ENCODE measurements around the gene WNT7A. TPM values are rescaled to one million over a fixed set of nuclear protein-coding genes. Genes with fewer than 3 reads are reported as not detected.

Gene WNT7A
- total RNA-seq, 2 donors from 2014 or later: not detected

DNA sequence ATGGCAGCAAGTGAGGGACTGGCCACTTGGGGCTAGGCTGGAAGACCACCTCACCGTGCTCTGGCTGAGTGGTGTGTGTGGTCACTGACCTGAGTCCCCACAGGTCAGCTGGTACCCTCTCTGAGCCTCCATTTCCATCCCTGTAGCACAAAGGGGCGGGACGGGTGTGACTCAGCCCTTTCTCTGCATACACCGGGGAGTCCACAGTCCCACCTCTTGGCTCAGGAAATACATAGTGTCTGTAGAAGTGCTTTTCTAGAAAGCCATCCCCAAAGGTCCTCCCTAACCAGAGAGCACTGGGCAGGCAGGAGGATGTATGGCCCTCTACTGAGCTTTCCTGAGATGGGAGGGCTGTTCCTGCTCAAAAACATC, 27.2 kb downstream of the WNT7A start:
- ATAC-seq: no peak

DNA sequence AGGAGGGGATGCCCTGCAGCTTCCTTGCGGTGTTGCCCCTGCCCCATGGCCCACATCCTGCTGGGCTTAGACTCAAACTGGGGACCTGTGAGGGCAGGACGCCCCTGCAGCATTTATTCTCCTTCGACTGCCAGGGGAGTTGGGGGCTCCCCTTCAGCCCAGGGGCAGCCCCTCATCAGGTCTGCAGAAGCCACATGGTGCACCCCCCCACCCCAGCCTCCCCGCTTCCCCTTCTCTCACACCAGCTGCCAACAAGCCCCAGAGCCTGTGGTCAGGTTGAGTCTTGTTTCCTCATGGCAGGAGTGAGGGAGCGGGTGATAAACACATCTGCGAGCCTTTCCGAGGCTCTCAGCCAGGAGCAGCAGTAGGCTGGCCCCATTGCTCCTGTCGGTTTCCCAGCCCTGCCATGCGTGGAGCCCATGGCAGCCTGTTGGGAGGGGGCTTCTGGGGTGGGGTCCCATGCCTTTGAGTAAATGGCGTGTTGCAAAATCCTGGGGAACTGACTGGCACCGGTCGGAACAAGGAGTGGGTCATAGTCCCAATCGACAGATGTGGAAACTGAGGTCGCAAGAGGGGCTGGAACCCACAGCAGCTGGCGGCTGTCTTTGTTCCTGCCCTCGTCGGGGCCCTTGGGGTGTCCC, 27.8 kb downstream of the WNT7A start:
- DNase-seq (no peak), ATAC-seq (no peak)
- intact Hi-C loops (cut with DNase I): no loop called here

More for the DNA sequence above, 27.2 kb downstream of the WNT7A start:
- intact Hi-C loops (cut with DNase I): no loop called here
- no peak for DNase-seq

DNA sequence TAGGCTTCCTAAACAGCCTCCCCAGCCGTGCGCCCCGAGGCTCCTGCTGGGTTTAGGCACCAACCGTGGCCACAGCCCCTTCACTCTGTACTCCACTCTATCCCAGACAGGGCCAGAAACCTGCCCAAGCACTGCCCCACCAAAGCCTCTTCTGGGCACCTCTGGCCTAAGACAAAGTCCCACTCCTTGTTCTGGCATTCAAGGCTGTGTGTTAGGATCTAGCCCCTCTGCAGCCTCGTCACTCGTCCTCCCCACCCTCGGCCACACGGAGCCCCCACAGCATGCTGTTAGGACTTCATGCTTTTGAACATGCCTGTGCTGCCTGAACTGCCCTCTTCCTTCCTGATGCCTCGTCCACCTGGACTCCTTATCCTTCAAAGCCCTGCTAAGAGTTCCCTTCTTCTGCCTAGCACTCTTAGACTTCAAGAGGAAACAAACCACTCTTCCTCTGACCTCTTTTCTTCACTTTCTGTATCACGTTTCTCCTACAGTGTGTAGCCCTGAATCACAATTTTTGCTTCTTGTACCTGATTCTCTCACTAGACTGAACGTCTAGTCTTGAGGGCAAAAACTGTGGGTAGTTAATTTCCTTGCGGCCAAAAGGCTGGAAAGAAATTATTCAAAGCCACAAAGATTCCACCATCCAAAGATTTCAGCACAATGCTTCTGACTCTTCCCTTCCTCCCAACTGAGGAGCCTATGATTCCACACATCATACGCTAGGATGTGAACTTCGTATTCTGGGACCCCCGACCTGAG, 28.6 kb downstream of the WNT7A start:
- DNase-seq (no peak), ATAC-seq (no peak)
- intact Hi-C loops (cut with DNase I): no loop called here

DNA sequence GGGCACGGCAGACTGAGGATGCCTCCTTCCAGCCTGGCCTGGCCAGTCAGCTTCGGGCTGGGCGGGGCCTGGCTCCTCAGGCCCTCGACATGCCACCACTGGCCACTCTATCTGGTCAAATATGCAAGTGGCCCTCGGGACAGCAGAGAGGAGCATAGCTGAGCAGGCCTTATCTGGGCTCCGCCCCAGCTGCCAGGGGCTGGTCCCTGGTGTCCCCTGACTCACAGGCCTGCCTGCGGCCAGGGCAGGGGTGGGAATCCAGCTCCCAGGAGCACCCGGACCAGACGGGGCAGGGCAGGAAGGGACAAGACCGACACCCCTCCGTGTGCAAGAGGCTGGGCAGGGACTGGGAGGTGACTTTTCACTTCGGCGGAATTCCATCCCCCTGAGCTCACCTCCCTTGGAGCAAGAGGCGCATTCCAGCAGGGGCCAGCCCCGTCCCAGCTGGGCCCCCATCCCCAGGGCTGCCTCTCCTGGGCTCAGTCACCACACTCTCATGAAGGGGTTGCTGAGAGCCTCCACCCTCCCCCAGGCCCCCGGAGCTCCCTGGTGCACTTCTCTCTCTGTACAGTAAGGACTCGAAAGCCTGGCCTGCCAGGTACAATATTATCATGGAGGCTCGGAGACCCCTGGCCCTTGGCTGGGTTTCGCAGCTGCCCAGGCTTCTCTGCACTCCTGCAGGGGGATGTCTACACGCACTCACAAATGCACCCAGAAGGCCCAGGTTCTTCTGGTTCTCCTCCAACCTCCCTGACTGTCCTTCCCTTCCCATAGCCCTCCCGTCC, 29.5 kb downstream of the WNT7A start:
- intact Hi-C loops (cut with DNase I): no loop called here
- no peak for ATAC-seq
- DNase-seq: no peak

DNA sequence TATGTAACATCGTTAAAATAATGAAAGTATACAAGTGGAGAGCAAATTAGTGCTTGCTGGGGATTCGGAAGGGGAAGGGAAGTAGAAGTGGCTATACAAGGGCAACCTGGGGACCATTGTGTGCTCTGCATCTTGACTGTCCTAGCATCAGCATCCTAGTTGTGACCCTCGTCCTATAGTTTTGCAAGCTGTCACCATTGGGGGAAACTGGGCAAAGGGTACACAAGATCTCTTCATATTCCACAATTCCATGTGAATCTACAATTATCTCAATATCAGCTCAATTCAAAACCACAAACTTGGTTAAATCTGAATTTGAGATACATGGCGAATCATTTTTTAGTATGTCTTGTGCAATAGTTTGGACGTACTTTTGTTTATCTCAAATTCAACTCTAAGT, 30.9 kb downstream of the WNT7A start:
- intact Hi-C loops (cut with DNase I): no loop called here
- ATAC-seq (no peak), DNase-seq (no peak)

DNA sequence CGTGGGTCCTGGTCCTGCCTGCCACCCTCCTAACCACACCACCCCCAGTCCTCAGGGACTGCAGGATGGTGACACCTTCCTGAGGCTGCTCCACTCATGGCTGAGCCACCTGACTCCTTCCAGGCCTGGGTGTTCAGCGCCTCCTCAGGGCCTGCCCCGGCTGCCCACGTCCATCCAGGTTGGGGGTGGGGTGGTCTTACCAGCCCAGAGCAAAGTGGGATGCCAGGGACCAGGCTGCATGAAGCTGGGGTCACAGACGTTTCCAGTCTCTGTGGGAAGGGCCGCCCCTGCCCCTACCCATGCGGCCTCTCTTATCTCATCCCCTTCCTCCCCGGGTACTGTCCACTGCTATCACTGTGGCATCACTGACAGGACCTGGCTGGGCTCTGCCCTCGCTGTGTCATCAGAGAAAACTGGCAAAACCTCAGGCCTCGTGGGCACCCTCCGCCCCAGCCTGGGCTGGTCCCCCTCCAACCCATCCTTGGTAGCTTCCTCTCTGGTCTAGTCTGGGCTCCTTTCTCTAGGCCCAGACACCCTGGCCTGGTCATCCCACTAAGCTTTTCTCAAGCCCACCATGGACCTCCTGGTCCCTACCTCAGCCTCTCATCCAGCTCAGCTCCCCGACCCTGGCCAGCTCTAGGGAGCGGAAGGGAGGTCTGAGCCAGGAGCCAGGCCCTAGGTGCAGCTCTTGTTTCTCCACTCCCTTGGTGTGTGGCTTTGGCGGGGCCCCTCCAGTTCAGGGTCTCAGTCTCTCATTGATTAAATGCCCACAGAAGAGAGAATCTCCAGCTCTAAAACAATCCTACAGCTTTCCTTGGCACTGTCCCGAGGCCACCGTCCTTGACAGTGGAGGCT, 32.9 kb downstream of the WNT7A start:
- intact Hi-C loops (cut with DNase I): no loop called here
- no peak for DNase-seq
- no peak for ATAC-seq

DNA sequence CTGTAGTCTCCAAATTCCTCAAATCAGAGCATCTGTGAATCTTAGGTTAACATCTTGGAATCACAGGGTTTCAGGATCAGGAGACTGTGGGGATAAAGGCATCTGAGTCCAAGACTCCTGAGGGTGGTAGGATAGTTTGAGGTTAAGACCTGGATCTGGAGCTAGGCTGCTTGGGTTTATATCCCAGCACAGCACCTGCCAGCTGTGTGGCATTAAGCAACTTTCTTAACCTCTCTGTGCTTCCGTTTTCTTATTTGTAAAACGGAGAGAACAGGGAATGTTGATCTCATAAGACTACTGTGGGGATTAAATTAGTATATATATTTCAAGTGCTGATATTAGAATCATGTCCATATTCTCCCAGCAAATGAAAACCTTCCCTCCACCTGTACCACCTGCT, 33.6 kb downstream of the WNT7A start:
- DNase-seq (no peak), ATAC-seq (no peak)
- intact Hi-C loops (cut with DNase I): no loop called here

DNA sequence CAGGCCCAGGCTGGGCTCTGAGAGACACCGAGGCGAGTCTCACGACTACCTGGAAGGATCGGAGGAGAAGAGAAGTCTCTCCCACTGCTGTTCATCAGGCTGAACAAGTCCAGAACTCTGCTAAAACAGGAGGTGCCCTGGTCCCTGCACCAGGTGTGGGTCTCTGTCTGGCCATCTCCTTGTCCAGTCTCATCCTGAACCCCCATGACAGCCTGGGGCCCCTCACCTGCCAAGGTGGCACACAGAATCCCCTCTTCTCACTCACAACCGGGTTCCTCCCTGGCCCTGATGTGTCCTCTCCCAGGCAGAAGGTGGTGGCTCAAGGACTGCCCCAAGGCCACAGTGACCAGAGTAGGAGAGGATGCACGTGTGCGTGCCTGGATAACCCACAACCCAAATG, 34.1 kb downstream of the WNT7A start:
- no peak for ATAC-seq
- intact Hi-C loops (cut with DNase I): no loop called here
- no peak for DNase-seq

DNA sequence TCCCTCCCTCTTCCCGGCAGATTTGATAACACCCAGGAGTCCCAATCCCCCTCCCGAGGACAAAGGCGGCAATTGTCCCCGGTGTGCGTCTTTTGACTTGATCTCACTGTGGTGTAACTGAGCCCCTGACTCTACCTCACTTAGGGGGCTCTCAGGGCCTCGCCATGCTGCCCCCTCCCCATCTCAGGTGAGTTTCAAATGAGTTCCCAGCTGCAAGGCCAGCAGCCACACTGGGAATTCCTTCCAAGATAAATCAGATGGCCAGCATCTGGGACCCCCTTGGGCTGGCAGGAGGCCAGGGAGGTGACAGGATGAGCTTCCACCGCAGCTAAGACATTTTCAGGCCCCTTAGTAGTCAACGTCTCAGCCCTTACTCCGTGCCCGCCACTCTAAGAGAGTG, 35.0 kb downstream of the WNT7A start:
- DNase-seq: no peak
- ATAC-seq: no peak
- intact Hi-C loops (cut with DNase I): no loop called here

DNA sequence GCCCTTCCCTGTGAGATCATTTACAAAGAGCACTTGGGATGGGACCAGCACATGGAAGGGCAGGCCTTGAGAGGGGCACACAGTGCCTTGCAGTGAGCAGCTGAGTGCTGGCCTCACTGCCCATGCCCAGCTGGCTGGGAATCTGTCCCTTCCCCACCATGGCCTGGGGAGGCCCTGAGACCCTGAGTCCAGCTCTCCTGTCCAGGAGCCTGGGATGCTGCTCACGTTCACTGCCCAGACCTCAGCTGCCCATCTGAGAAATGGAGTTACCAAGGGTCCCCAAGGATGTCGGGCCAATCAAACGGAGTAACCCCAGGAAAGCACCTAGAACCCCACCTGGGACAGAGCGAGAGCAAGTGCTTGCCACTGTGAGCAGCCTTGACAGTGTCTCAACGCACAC, 35.6 kb downstream of the WNT7A start:
- ATAC-seq (no peak), DNase-seq (no peak)
- intact Hi-C loops (cut with DNase I): no loop called here

DNA sequence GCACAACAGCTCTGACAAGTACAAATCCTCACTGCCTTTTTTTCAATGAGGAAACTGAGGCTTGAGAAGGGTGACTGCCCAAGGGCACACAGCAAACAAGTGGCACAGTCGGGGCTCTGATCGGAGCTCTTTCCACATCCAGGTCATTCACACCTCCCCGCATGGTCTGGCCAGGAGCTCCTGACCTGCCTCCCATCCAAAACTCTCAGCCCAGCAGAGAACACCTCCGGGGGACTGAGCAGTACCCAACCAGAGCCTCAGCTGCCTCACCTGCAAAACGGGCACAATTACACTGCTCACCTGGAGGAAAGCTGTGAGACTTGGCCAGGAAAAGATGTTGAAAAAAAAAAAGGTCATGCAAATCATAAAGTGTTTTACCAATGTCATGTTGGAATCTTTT, 36.5 kb downstream of the WNT7A start:
- no peak for ATAC-seq
- DNase-seq: no peak
- intact Hi-C loops (cut with DNase I): no loop called here

DNA sequence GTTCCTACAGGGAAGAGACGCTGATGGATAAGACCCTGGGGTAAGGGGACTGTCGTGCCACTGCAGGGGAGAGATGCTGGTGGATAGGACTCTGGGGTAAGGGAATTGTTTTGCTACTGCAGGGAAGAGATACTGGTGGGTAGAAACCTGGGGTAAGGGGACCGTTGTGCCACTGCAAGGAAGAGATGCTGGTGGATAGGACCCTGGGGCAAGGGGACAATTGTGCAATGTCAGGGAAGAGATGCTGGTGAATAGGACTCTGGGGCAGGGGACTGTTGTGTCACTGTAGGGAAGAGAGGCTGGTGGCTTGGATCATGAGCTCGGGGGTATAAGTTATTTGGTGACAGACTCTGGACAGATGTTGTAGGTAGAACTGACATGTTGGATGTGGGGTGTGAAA, 37.6 kb downstream of the WNT7A start:
- ATAC-seq (no peak), DNase-seq (no peak)
- intact Hi-C loops (cut with DNase I): no loop called here

DNA sequence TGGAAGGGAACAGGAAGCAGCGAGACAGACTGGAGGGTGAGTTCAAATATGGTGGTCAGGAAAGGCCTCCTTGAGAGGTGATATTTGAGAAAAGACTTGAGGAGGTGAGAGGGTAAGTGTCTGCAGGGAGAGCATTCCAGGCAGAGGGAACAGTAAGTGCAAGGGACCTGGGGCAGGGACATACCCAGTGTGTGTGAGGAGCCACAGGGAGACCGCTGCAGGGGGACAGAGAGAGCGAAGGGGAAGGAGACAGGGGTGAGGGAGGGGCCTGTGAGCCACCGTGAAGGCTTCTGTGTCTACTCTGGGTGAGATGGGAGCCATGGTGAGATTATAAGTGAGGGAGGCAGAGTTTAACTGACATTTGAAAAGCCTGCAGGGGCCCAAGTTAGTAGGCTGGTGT, 38.0 kb downstream of the WNT7A start:
- no peak for ATAC-seq
- intact Hi-C loops (cut with DNase I): no loop called here
- no peak for DNase-seq

DNA sequence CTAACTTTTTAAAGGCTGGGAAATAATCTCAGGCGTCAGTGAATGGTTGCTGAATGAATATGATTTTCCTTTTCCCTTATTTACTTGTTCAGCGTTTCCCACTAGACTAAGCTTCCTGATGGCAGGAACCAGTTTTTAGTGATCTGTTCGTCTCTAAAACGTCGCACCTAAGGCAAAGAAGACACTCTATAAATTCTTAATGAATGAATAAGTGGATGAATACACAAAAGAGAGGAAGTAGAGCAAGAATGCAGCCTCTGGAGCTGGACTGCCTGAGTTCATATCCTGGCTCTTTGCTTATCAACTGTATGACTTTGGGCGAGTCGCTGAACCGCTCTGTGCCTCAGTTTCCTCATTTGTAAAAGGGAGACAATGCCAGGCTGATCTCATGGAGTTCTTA, 38.7 kb downstream of the WNT7A start:
- intact Hi-C loops (cut with DNase I): no loop called here
- no peak for ATAC-seq
- DNase-seq: no peak

DNA sequence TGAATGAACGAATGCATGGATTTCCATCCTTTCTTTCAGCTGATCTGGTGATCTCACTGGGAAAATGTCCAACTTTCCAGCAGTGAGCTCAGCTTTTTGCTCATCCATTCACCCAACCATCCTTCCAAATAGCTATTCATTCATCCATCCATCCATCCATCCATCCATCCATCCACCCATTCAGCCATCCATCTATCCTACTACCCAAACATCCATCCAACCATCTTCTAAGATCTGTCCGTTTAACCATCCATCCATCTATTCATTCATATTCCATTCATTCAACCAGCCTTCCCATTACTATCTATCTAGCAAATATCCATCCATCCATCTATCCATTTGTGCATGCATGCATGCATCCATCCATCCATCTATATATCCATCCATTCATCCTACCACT, 39.4 kb downstream of the WNT7A start:
- ATAC-seq: no peak
- no peak for DNase-seq
- intact Hi-C loops (cut with DNase I): no loop called here

DNA sequence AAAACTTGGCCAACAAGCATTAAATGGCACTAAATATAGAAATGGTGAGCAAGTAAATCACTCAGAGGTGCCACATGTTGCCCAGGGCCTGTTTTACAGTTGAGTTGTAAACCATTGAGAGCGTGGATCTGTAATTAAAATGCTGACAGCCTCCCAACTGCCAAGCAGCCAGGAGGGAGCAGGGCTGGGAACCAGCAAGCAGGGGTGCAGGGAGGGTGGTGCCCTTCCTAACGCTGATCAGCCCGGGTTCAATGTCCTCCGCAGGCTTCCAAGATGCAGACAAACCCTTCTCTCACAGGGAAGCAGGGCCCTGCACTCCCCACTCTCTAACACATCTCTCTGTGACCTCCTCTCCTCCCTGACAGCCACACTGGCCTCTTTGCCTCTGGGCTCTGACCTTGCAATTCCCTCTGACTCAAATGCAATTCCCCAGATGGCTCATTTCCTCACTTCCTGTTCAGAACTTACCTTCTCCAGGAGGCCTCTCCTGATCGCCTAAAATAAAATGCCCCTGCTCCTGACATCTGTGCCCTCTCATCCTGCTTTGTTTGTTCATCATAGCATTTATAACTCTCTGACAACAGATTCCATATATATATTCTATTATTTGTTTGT, 40.0 kb downstream of the WNT7A start:
- intact Hi-C loops (cut with DNase I): no loop called here
- DNase-seq (no peak), ATAC-seq (no peak)

DNA sequence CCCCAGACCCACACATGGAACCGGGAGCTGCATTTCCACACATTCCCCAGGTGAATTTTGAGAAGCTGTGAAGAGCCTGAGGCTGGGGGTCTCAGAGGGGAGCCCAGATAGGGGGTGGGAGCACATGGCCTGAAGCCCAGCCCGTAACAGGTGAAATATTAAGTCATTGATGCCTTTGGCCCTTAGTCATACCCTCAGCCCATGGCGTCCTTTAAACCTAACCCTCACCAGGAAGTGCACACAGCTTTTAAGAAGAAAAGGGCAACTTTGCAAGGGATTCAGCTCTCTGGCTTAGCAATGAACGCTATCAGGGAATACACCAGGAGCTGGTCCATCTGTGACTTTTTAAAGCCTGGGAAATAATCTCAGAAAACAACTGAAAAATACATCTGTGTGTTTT, 40.6 kb downstream of the WNT7A start:
- intact Hi-C loops (cut with DNase I): no loop called here
- DNase-seq: no peak
- ATAC-seq: no peak

DNA sequence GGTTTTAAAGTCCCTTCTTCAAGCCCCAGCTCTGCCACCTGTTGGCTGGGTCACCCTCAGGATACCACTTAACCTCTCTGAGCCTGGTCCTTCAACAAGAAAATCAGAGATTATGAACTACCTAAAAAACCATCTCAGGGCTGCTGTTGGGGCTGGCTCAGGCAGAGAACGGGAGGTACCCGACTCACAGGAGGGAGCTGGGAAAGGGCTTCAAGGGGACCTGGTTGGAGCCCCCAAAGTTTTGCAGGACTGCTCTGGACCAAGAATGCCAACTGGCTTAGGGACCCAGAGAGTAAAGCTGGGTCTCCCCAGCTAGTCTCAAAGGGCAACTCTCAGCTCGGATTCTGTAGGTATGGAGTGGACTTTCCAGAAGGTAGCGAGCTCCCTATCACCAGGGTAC, 41.5 kb downstream of the WNT7A start:
- ATAC-seq: no peak
- intact Hi-C loops (cut with DNase I): no loop called here
- no peak for DNase-seq

DNA sequence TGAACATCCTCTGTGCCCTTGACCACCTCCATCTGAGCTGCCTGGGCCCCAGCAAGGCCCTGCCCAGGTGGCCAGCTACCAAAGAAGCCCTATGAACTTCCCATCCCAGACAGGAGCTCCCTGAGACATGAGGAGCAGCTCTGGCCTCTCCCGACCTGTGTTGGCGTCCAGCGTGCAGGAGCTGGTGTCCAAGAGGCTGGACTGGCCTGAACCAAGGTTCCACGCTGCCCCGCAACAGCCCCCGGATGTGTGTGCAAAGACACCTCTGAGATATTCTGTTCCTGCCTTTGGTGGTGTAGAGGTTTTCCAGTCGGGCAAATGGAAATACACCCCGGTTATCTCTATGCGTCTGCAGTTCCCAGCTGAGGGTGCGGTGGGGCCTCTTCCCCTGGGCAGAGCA, 42.1 kb downstream of the WNT7A start:
- intact Hi-C loops (cut with DNase I): no loop called here

More for the DNA sequence above, 42.1 kb downstream of the WNT7A start:
- DNase-seq (no peak), ATAC-seq (no peak)

All from left cardiac atrium (tissue), 4 donors.